Sigmoid colon (tissue), 7 donors: ENCODE measurements around the gene PDZRN3. TPM values are rescaled to one million over a fixed set of nuclear protein-coding genes. Genes with fewer than 3 reads are reported as not detected.
A peak's percentile ranks its signal among the peaks of the same experiment; 100 is the strongest.

ENCODE experiments used
- DNase-seq: peaks from one replicate; pipeline ENCODE4 v3.0.0-alpha.2; 2019
- H3K27ac ChIP-seq, 4 donors: fragments of 200-600 bp; sonication (generic); one replicate each; pipeline ENCODE4 v1.5.1; 2016 to 2019; ENCODE audit warnings: mild to moderate bottlenecking in 1 of 4
- H3K27me3 ChIP-seq, 3 donors: fragments of 200-600 bp; sonication (generic); one replicate each; pipeline ENCODE4 v1.5.1; 2019; ENCODE audit warnings: mild to moderate bottlenecking in 1 of 3
- H3K36me3 ChIP-seq, 4 donors: fragments of 200-600 bp; sonication (generic); one replicate each; pipeline ENCODE4 v1.5.1; 2016 to 2019
- H3K4me1 ChIP-seq, 4 donors: fragments of 200-600 bp; sonication (generic); one replicate each; pipeline ENCODE4 v1.5.1; 2017 to 2019
- H3K4me3 ChIP-seq, 4 donors: fragments of 200-600 bp; sonication (generic); one replicate each; pipeline ENCODE4 v1.5.1; 2017 to 2019; ENCODE audit warnings: mild to moderate bottlenecking in 2 of 4, moderate library complexity in 1 of 4
- H3K9me3 ChIP-seq, 4 donors: fragments of 200-600 bp in 3 of 4; sonication (generic) in 3 of 4; one replicate each; pipeline versions ENCODE4 v1.5.1 to v1.6.1; 2013 to 2019
- CTCF ChIP-seq, 4 experiments: fragments of 450-650 bp in 3 of 4; fragments of 200-600 bp in 1 of 4; IDR thresholded peaks; one replicate each; pipeline ENCODE4 v1.5.1; 2016 to 2019; ENCODE audit warnings: antibody characterized with exemption in 4 of 4, mild to moderate bottlenecking in 3 of 4, moderate library complexity in 2 of 4
- EP300 ChIP-seq, 4 donors: sonication (generic); formaldehyde crosslinking; IDR thresholded peaks; one replicate each; pipeline ENCODE4 v1.6.1; 2017; ENCODE audit warnings: antibody characterized with exemption in 4 of 4
- POLR2A ChIP-seq, 2 donors: fragments of 450-650 bp; IDR thresholded peaks; one replicate each; pipeline ENCODE4 v1.6.1; 2016; ENCODE audit warnings: antibody characterized with exemption in 2 of 2, mild to moderate bottlenecking in 2 of 2, moderate library complexity in 2 of 2
- POLR2AphosphoS5 ChIP-seq, 4 donors: sonication (generic); formaldehyde crosslinking; IDR thresholded peaks; one replicate each; pipeline ENCODE4 v1.6.1; 2017; ENCODE audit warnings: antibody characterized with exemption in 4 of 4
- WGBS, 2 donors: extraction: QIAGEN DNeasy Blood & Tissue Kit; methylation state at CpG; one replicate each; pipeline ENCODE4 v1.1.7; 2013; 5-methylcytosine and 5-hydroxymethylcytosine counted together
- intact Hi-C: fragments of 100-400 bp; cut with DNase I; formaldehyde crosslinking; loops from one replicate; pipeline ENCODE4 v1.15.1; 2023
- polyA plus RNA-seq, 3 donors: library from polyadenylated mRNA; stranded (reverse); fragments of 200-250 nt; gene quantifications; one replicate each; pipeline ENCODE4 v1.2.3, GENCODE V29; 2013
- total RNA-seq, 4 donors: library from RNA; depleted of rRNA; stranded (reverse); fragments of >200 nt; gene quantifications; one replicate each; pipeline ENCODE4 v1.1.0, GENCODE V29; 2016
- donor health status: healthy with polysubstance abuse.
- donor health status: Bipolar disorder and iron deficiency.
- donor health status: healthy.

The PDZRN3 gene
- total and polyA plus RNA-seq, 7 donors = 7.2 to 209 (median 172) TPM

GRCh38 chr3:73581134-73581846, 43.5 kb downstream of the PDZRN3 start:
- Histone ChIP-seq H3K27ac (peak overlapping the region in 3 of 4 donors; percentile 39 to 75 (median 72)), H3K4me3 (no peak overlapping the region), H3K9me3 (no peaks in the 10 kb centered on the region), H3K27me3 (no peaks in the 10 kb centered on the region), H3K36me3 (peaks cover 0 to 10% (median 0%) of the 10 kb centered on the region in 4 donors), H3K4me1 (peaks cover 0 to 82% (median 71%) of the 10 kb centered on the region in 4 donors)
- no peak for DNase-seq
- no peak for TF ChIP-seq CTCF (IDR thresholded peaks at IDR 0.05)
- no peak for TF ChIP-seq EP300 (IDR thresholded peaks at IDR 0.05)
- TF ChIP-seq POLR2A (IDR thresholded peaks at IDR 0.05) = no peak
- no peak for TF ChIP-seq POLR2AphosphoS5 (IDR thresholded peaks at IDR 0.05)
- WGBS, 2 donors = 80 to 88% methylated on average over 2 of the region's 2 CpGs
- intact Hi-C loops = no loop called here

- DNase-seq = no peak
- H3K9me3 ChIP-seq = no peaks in the 10 kb centered on the region
- 78 to 84% methylated on average over 2 of the region's 2 CpGs for WGBS, 2 donors
- no peaks in the 10 kb centered on the region for H3K27me3 ChIP-seq
- H3K4me3 ChIP-seq = no peak overlapping the region
- H3K4me1 ChIP-seq = peaks cover 0 to 84% (median 69%) of the 10 kb centered on the region in 4 donors
- TF ChIP-seq EP300 (IDR thresholded peaks at IDR 0.05) (no peak), POLR2AphosphoS5 (IDR thresholded peaks at IDR 0.05) (peak in 3 of 4 donors; percentile 45 to 70 (median 57))
- H3K27ac ChIP-seq = peak overlapping the region in 3 of 4 donors; percentile 39 to 75 (median 72)
- intact Hi-C loops = no loop called here
- peaks cover 0 to 10% (median 0%) of the 10 kb centered on the region in 4 donors for H3K36me3 ChIP-seq
These were observed 44.4 kb downstream of the PDZRN3 start for GRCh38 chr3:73580343-73580742.

- Histone ChIP-seq H3K9me3 (no peaks in the 10 kb centered on the region), H3K4me1 (peaks cover 0 to 86% (median 67%) of the 10 kb centered on the region in 4 donors), H3K4me3 (no peak overlapping the region), H3K27ac (peak overlapping the region in 2 of 4 donors; percentile 14 to 29), H3K27me3 (no peaks in the 10 kb centered on the region), H3K36me3 (peaks cover 0 to 10% (median 0%) of the 10 kb centered on the region in 4 donors)
- intact Hi-C loops = no loop called here
- TF ChIP-seq EP300 (IDR thresholded peaks at IDR 0.05) = no peak
- TF ChIP-seq POLR2AphosphoS5 (IDR thresholded peaks at IDR 0.05) = no peak
- no peak for TF ChIP-seq CTCF (IDR thresholded peaks at IDR 0.05)
- TF ChIP-seq POLR2A (IDR thresholded peaks at IDR 0.05) = no peak
- WGBS, 2 donors = 80 to 91% methylated on average over 5 of the region's 5 CpGs
- no peak for DNase-seq
These were observed 47.0 kb downstream of the PDZRN3 start for GRCh38 chr3:73577704-73578103.

- Histone ChIP-seq H3K27me3 (no peaks in the 10 kb centered on the region), H3K4me1 (peaks cover 0 to 86% (median 68%) of the 10 kb centered on the region in 4 donors), H3K36me3 (peaks cover 0 to 10% (median 0%) of the 10 kb centered on the region in 4 donors), H3K27ac (peak overlapping the region in 2 of 4 donors; percentile 14 to 29), H3K9me3 (no peaks in the 10 kb centered on the region), H3K4me3 (no peak overlapping the region)
- no peak for TF ChIP-seq POLR2AphosphoS5 (IDR thresholded peaks at IDR 0.05)
- no peak for TF ChIP-seq CTCF (IDR thresholded peaks at IDR 0.05)
- no peak for TF ChIP-seq POLR2A (IDR thresholded peaks at IDR 0.05)
- TF ChIP-seq EP300 (IDR thresholded peaks at IDR 0.05) = no peak
- 63 to 67% methylated on average over 4 of the region's 4 CpGs for WGBS, 2 donors
- no peak for DNase-seq
- intact Hi-C loops = no loop called here
These were observed 47.7 kb downstream of the PDZRN3 start for GRCh38 chr3:73576999-73577461.

GRCh38 chr3:73575953-73576352, 48.8 kb downstream of the PDZRN3 start:
- H3K9me3 ChIP-seq = no peaks in the 10 kb centered on the region
- intact Hi-C loops = no loop called here
- no peak for DNase-seq
- H3K4me3 ChIP-seq = no peak overlapping the region
- peaks cover 0 to under 1% (median 0%) of the 10 kb centered on the region in 4 donors for H3K36me3 ChIP-seq
- no peak for TF ChIP-seq CTCF (IDR thresholded peaks at IDR 0.05)
- no peak for TF ChIP-seq POLR2AphosphoS5 (IDR thresholded peaks at IDR 0.05)
- no peak for TF ChIP-seq EP300 (IDR thresholded peaks at IDR 0.05)
- 93 to 94% methylated on average over 3 of the region's 3 CpGs for WGBS, 2 donors
- H3K27ac ChIP-seq = peak overlapping the region in 2 of 4 donors; percentile 31 to 69
- no peaks in the 10 kb centered on the region for H3K27me3 ChIP-seq
- peaks cover 0 to 83% (median 66%) of the 10 kb centered on the region in 4 donors for H3K4me1 ChIP-seq
